Mesendoderm (in vitro differentiated cells): ENCODE data around the gene YKT6.
A peak's percentile ranks its signal among the peaks of the same experiment; 100 is the strongest.

ENCODE experiments used
- DNase-seq: peaks from one replicate; pipeline ENCODE4 v3.0.0; 2013
- H2AK5ac ChIP-seq: 2 replicates; pipeline ENCODE4 v1.6.1; 2013; ENCODE audit warnings: low read length, inconsistent platforms
- H2BK120ac ChIP-seq: 2 replicates; pipeline ENCODE4 v1.6.1; 2013; ENCODE audit warnings: low read depth, mild to moderate bottlenecking, low read length, moderate library complexity, mixed read lengths
- H2BK15ac ChIP-seq: replicated peaks from 2 replicates; pipeline ENCODE4 v1.6.1; 2013; ENCODE audit warnings: low read depth, mild to moderate bottlenecking, moderate library complexity
- H2BK5ac ChIP-seq: 2 replicates; pipeline ENCODE4 v1.6.1; 2013; ENCODE audit warnings: low read length, inconsistent platforms
- H3K18ac ChIP-seq: 2 replicates; pipeline ENCODE4 v1.6.1; 2013; ENCODE audit warnings: mild to moderate bottlenecking, low read length, mixed read lengths
- H3K23ac ChIP-seq: one replicate; pipeline ENCODE4 v1.6.1; 2013; ENCODE audit warnings: low read length
- H3K27ac ChIP-seq: 2 replicates; pipeline ENCODE4 v1.5.1; 2013; ENCODE audit warnings: low read depth, mild to moderate bottlenecking, inconsistent platforms, low read length, moderate library complexity
- H3K27me3 ChIP-seq: 2 replicates; pipeline ENCODE4 v1.6.1; 2013; ENCODE audit warnings: low read length, control low read depth, mild to moderate bottlenecking, inconsistent platforms; ENCODE audit not compliant: insufficient read depth, poor library complexity
- H3K36me3 ChIP-seq: 2 replicates; pipeline ENCODE4 v1.6.1; 2013; ENCODE audit warnings: low read length, inconsistent platforms; ENCODE audit not compliant: control insufficient read depth, insufficient read depth
- H3K4ac ChIP-seq: one replicate; pipeline ENCODE4 v1.6.1; 2013; ENCODE audit warnings: low read depth, mild to moderate bottlenecking, low read length, moderate library complexity
- H3K4me1 ChIP-seq: 2 replicates; pipeline ENCODE4 v1.6.1; 2013; ENCODE audit warnings: low read depth, low read length, inconsistent platforms; ENCODE audit not compliant: control insufficient read depth
- H3K4me2 ChIP-seq: 2 replicates; pipeline ENCODE4 v1.6.1; 2013; ENCODE audit warnings: low read length
- H3K4me3 ChIP-seq: 2 replicates; pipeline ENCODE4 v1.5.1; 2013; ENCODE audit warnings: mild to moderate bottlenecking, low read length
- H3K56ac ChIP-seq: one replicate; pipeline ENCODE4 v1.6.1; 2013; ENCODE audit warnings: low read length
- H3K79me1 ChIP-seq: 2 replicates; pipeline ENCODE4 v1.6.1; 2013; ENCODE audit warnings: low read length, inconsistent platforms
- H3K79me2 ChIP-seq: 2 replicates; pipeline ENCODE4 v1.6.1; 2013; ENCODE audit warnings: mild to moderate bottlenecking, low read length; ENCODE audit not compliant: control insufficient read depth, insufficient read depth
- H3K9ac ChIP-seq: 2 replicates; pipeline ENCODE4 v1.6.1; 2013; ENCODE audit warnings: low read length, inconsistent platforms
- H4K5ac ChIP-seq: one replicate; pipeline ENCODE4 v1.6.1; 2013; ENCODE audit warnings: low read length
- H4K8ac ChIP-seq: one replicate; pipeline ENCODE4 v1.6.1; 2013; ENCODE audit warnings: low read depth, mild to moderate bottlenecking, control low read depth, low read length, moderate library complexity
- WGBS: extraction: QIAGEN DNeasy Blood & Tissue Kit; methylation state at CpG from one replicate; pipeline ENCODE4 v1.1.7; 2013; ENCODE audit warnings: low lambda C conversion rate, missing lambda C conversion rate; ENCODE audit not compliant: insufficient coverage; ENCODE audit errors: extremely low coverage; 5-methylcytosine and 5-hydroxymethylcytosine counted together

Gene YKT6

GRCh38 chr7:44155191-44156185 lies 45.3 kb upstream of the YKT6 start:
- Histone ChIP-seq H3K56ac (no peak overlapping the region), H3K27ac (no peak overlapping the region), H2BK15ac (no peak overlapping the region), H4K5ac (no peak overlapping the region), H3K4me3 (no peak overlapping the region), H2BK120ac (no peak overlapping the region), H2BK5ac (no peak overlapping the region), H3K79me2 (no peaks in the 10 kb centered on the region), H3K4me2 (no peak overlapping the region), H4K8ac (no peak overlapping the region), H3K23ac (no peak overlapping the region), H3K27me3 (no peaks in the 10 kb centered on the region), H2AK5ac (no peak overlapping the region), H3K4ac (no peak overlapping the region), H3K18ac (no peak overlapping the region), H3K79me1 (no peaks in the 10 kb centered on the region), H3K9ac (no peak overlapping the region), H3K36me3 (no peaks in the 10 kb centered on the region), H3K4me1 (no peaks in the 10 kb centered on the region)
- no CpG with 5 or more reads among the region's 8 CpGs for WGBS
- no peak for DNase-seq

DNA sequence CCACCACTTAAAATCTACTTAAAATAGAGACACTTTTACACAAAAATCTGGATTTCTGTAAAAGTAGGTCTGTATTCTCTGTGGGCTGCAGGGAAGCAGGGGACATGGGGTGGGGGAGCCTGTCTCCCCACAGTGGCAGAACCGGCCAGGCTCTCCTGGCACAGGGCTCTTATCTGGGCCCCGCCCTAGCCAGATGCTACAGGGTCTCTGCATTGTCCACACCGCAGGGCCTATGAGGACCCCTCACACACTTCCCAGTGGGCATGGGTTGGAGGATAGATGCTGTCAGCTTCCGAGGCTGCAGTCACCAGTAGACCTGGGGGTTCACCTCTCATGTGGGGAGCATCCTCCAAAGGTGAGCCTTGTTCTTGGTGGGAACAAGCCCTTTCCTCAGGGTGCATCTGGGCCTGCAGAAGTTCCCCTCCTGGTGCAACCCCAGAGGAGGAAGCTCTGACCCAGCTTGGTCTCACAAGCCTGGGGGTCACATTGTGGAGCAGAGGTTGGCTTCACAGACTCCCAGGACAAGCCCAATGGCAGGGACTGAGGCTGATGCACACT lies 44.2 kb upstream of the YKT6 start:
- no peak overlapping the region for H3K4me2 ChIP-seq
- H3K79me2 ChIP-seq: no peaks in the 10 kb centered on the region
- H3K4me1 ChIP-seq: no peaks in the 10 kb centered on the region
- H3K56ac ChIP-seq: no peak overlapping the region
- H3K27me3 ChIP-seq: no peaks in the 10 kb centered on the region
- no peak for DNase-seq
- WGBS: no CpG with 5 or more reads among the region's 4 CpGs
- no peak overlapping the region for H3K27ac ChIP-seq
- no peak overlapping the region for H3K9ac ChIP-seq
- no peak overlapping the region for H2BK5ac ChIP-seq
- no peak overlapping the region for H3K23ac ChIP-seq
- H3K36me3 ChIP-seq: no peaks in the 10 kb centered on the region
- H3K4ac ChIP-seq: no peak overlapping the region
- no peak overlapping the region for H4K8ac ChIP-seq
- H2AK5ac ChIP-seq: no peak overlapping the region
- no peak overlapping the region for H3K4me3 ChIP-seq
- H4K5ac ChIP-seq: no peak overlapping the region
- H3K18ac ChIP-seq: no peak overlapping the region
- no peak overlapping the region for H2BK120ac ChIP-seq
- H3K79me1 ChIP-seq: no peaks in the 10 kb centered on the region
- H2BK15ac ChIP-seq: no peak overlapping the region

- DNase-seq: peak; percentile 27
- Histone ChIP-seq H3K27me3 (no peaks in the 10 kb centered on the region), H3K27ac (no peak overlapping the region), H3K79me2 (no peaks in the 10 kb centered on the region), H2AK5ac (no peak overlapping the region), H3K4me3 (no peak overlapping the region), H2BK120ac (no peak overlapping the region), H3K18ac (no peak overlapping the region), H3K56ac (no peak overlapping the region), H3K36me3 (no peaks in the 10 kb centered on the region), H4K5ac (no peak overlapping the region), H3K79me1 (no peaks in the 10 kb centered on the region), H3K4me1 (no peaks in the 10 kb centered on the region), H3K9ac (no peak overlapping the region), H3K4ac (no peak overlapping the region), H4K8ac (no peak overlapping the region), H3K4me2 (no peak overlapping the region), H3K23ac (no peak overlapping the region), H2BK15ac (no peak overlapping the region), H2BK5ac (no peak overlapping the region)
- no CpG with 5 or more reads among the region's 15 CpGs for WGBS
These were observed 43.4 kb upstream of the YKT6 start for GRCh38 chr7:44157116-44158080.

- WGBS: no CpG with 5 or more reads among the region's 10 CpGs
- H2BK15ac ChIP-seq: no peak overlapping the region
- DNase-seq: no peak
These were observed 42.5 kb upstream of the YKT6 start for GRCh38 chr7:44158096-44158872.

GRCh38 chr7:44158873-44159631 lies 41.7 kb upstream of the YKT6 start:
- Histone ChIP-seq H3K4me1 (no peaks in the 10 kb centered on the region), H2BK120ac (no peak overlapping the region), H3K79me1 (no peaks in the 10 kb centered on the region), H3K4ac (no peak overlapping the region), H3K9ac (no peak overlapping the region), H2BK15ac (no peak overlapping the region), H3K56ac (no peak overlapping the region), H3K79me2 (no peaks in the 10 kb centered on the region), H3K36me3 (no peaks in the 10 kb centered on the region), H3K4me2 (no peak overlapping the region), H3K18ac (no peak overlapping the region), H3K27ac (no peak overlapping the region), H2AK5ac (no peak overlapping the region), H3K27me3 (no peaks in the 10 kb centered on the region), H4K5ac (no peak overlapping the region), H3K23ac (no peak overlapping the region), H2BK5ac (no peak overlapping the region), H4K8ac (no peak overlapping the region), H3K4me3 (no peak overlapping the region)
- DNase-seq: no peak
- WGBS: no CpG with 5 or more reads among the region's 12 CpGs

More at GRCh38 chr7:44158096-44158872, 42.5 kb upstream of the YKT6 start:
- Histone ChIP-seq H3K79me1 (no peaks in the 10 kb centered on the region), H3K9ac (no peak overlapping the region), H3K36me3 (no peaks in the 10 kb centered on the region), H3K56ac (peak overlapping the region; percentile 25), H3K4me3 (no peak overlapping the region), H3K79me2 (no peaks in the 10 kb centered on the region), H3K4ac (no peak overlapping the region), H3K4me2 (no peak overlapping the region), H3K23ac (no peak overlapping the region), H4K5ac (no peak overlapping the region), H2BK5ac (no peak overlapping the region), H2BK120ac (no peak overlapping the region), H3K27ac (no peak overlapping the region), H4K8ac (no peak overlapping the region), H3K18ac (no peak overlapping the region), H2AK5ac (no peak overlapping the region), H3K4me1 (no peaks in the 10 kb centered on the region), H3K27me3 (no peaks in the 10 kb centered on the region)
